Activated T-cell treated with anti-CD3 and anti-CD28 coated beads, Interleukin-2, amount 50 U/mL, for 72 hours (primary cell): ENCODE results near the gene MMP24OS. TPM values are rescaled to one million over a fixed set of nuclear protein-coding genes. Genes with fewer than 3 reads are reported as not detected.

Experiments
- ATAC-seq, 2 donors: fragments of 150-1000 bp; cut with Tn5 transposase; replicated peaks in 1 of 2; 2 replicates each; pipeline ENCODE4 v1.10.0; 2021; ENCODE audit warnings: moderate library complexity in 2 of 2, mild to moderate bottlenecking in 1 of 2
- DNase-seq, 2 donors: peaks; one replicate each; pipeline ENCODE4 v3.0.0; 2021 to 2022; ENCODE audit warnings: mixed read lengths in 1 of 2
- H3K27ac Mint-ChIP-seq: one replicate; pipeline ENCODE4 v1.8.0; 2022; ENCODE audit warnings: mild to moderate bottlenecking, moderate library complexity, mixed read lengths
- H3K27me3 Mint-ChIP-seq: one replicate; pipeline ENCODE4 v1.8.0; 2022; ENCODE audit warnings: low read depth, mixed read lengths
- H3K36me3 Mint-ChIP-seq, 2 donors: one replicate each; pipeline ENCODE4 v1.8.0; 2022; ENCODE audit warnings: mixed read lengths in 2 of 2, mild to moderate bottlenecking in 1 of 2; ENCODE audit not compliant: insufficient read depth in 2 of 2
- H3K4me1 Mint-ChIP-seq: one replicate; pipeline ENCODE4 v1.8.0; 2022; ENCODE audit warnings: low read depth, mixed read lengths
- H3K4me3 Mint-ChIP-seq, 2 donors: one replicate each; pipeline ENCODE4 v1.8.0; 2022; ENCODE audit warnings: mild to moderate bottlenecking in 2 of 2, mixed read lengths in 2 of 2, moderate library complexity in 2 of 2
- H3K9me3 Mint-ChIP-seq, 2 donors: one replicate each; pipeline ENCODE4 v1.8.0; 2022; ENCODE audit warnings: mixed read lengths in 2 of 2
- total RNA-seq, 2 donors: library from RNA; stranded (reverse); gene quantifications; one replicate each; pipeline ENCODE4 v1.2.3, GENCODE V29; 2022

The MMP24OS gene
- total RNA-seq, 2 donors from 2014 or later, result 41.6 to 44.2 TPM

- Mint-ChIP-seq H3K27ac (peak within 1 kb of the TSS; percentile 90), H3K4me1 (peaks cover 38% of the 10 kb centered on the region), H3K9me3 (no peaks in the 10 kb centered on the region), H3K4me3 (peak within 1 kb of the TSS; percentile 89 to 99), H3K27me3 (no peaks in the 10 kb centered on the region), H3K36me3 (peaks cover 4 to 16% of the 10 kb centered on the region in 2 donors)
- ATAC-seq (peak; percentile 95 to 96), DNase-seq (peak; percentile 87 to 88)
Measured at GRCh38 chr20:35284267-35284991, 6.5 kb upstream of the MMP24OS start, which contains the start of gene EIF6. EIF6 (minus strand) TSS chr20:35284772; CDS start chr20:35284487, 285 bp downstream.

DNA sequence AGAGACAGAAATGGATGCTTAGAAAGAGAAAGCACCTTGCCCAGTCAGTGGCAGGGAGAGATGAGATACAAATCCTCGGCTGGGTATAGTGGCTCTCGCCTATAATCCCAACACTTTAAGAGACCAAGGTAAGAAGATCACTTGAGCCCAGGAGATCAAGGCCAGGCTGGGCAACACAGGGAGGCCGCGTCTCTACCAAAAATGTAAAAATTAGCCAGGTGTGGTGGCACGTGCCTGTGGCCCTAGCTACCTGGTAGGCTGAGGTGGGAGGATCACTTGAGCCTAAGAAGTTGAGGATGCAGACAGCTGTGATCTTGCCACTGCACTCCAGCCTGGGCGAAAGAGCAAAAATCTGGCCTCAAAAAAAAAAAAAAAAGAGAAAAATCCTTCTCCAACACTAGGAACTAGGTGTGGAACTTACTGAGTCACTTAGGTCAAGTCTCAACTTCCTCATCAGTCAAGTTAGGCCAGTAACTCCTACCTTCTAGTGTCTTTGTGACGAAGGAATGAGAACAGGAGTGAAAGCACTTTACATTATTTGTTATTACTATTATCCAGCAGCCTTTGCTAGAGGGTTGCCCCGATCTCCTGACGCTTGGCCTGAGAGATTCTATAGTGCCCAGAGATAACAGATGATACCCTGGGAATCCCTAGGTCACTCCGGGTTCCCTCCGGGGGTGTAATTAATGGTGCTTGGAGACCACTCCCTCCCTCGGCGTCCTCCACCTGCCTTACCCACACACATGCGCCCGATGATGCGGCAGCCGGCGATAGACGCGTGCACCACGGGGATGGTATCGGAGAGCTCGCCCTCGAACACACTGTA lies 5.7 kb upstream of the MMP24OS start:
- H3K9me3 Mint-ChIP-seq, result no peaks in the 10 kb centered on the region
- ATAC-seq, result no peak
- H3K27ac Mint-ChIP-seq, result peak overlapping the region; percentile 90
- H3K36me3 Mint-ChIP-seq, result peaks cover 7 to 18% of the 10 kb centered on the region in 2 donors
- no peak for DNase-seq
- H3K27me3 Mint-ChIP-seq, result no peaks in the 10 kb centered on the region
- peaks cover 38% of the 10 kb centered on the region for H3K4me1 Mint-ChIP-seq
- H3K4me3 Mint-ChIP-seq, result peak overlapping the region; percentile 89 to 99

GRCh38 chr20:35281506-35282101 lies 3.7 kb upstream of the MMP24OS start:
- DNase-seq (no peak), ATAC-seq (no peak)
- H3K36me3 Mint-ChIP-seq, result peaks cover 11 to 24% of the 10 kb centered on the region in 2 donors
- H3K9me3 Mint-ChIP-seq, result no peaks in the 10 kb centered on the region
- H3K27ac Mint-ChIP-seq, result no peak overlapping the region
- no peaks in the 10 kb centered on the region for H3K27me3 Mint-ChIP-seq
- H3K4me1 Mint-ChIP-seq, result peaks cover 50% of the 10 kb centered on the region
- no peak overlapping the region for H3K4me3 Mint-ChIP-seq

DNA sequence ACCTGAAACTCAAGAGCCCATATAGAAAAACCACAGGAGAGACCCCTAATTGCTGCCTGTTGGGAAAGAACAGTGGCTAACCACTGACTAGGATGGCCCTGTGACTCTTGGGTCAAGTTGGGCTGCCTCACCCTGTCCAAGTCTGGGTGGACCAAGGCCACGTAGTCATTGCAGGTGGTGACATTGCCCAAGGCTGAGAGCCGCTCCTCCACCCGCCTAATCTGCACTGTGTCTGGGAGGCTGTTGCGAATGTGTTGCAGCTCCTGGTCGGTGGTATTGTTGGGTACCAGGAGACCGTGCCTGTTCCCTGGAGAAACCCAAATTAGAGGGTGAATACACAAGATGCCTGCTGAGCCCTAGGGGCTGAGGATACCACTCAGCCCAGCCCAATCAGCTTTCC lies 2.6 kb upstream of the MMP24OS start:
- ATAC-seq (no peak), DNase-seq (no peak)
- peak overlapping the region; percentile 21 for H3K27ac Mint-ChIP-seq
- no peak overlapping the region for H3K4me3 Mint-ChIP-seq
- no peaks in the 10 kb centered on the region for H3K27me3 Mint-ChIP-seq
- H3K4me1 Mint-ChIP-seq, result peaks cover 46% of the 10 kb centered on the region
- no peaks in the 10 kb centered on the region for H3K9me3 Mint-ChIP-seq
- H3K36me3 Mint-ChIP-seq, result peaks cover 11 to 24% of the 10 kb centered on the region in 2 donors

DNA sequence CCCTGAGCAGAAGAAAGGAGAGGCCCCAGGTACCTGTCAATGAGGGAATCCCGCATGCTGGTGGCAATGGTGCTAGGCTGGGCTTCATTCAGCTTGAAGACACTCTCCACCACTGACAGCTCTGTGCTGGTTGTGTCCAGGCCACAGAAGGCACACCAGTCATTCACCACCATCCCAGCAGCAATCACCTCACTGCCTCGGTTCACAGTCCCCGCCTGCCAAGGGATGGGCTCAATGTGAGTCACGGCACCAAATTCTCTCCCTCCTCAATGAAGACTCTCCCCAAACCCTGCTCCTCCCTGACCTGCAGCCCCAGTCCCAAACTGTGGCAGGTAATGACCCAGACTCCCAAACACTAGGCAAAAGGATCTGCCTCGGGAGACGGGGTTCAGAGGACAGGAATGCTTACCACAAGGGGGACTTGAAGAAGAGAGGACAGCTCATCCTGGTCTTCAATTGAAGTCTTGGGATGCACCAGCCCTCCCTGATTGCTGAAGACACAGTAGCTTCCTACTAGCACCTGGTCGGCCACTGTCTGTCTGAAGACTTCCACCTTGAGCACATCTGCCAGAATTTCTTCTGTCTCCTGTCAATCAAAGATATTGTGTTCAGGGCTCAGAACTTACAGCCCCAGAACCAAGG lies 1.7 kb upstream of the MMP24OS start:
- DNase-seq, result no peak
- ATAC-seq, result no peak
- Mint-ChIP-seq H3K27ac (peak overlapping the region; percentile 67), H3K4me1 (peaks cover 38% of the 10 kb centered on the region), H3K36me3 (peaks cover 11 to 23% of the 10 kb centered on the region in 2 donors), H3K4me3 (no peak overlapping the region), H3K9me3 (no peaks in the 10 kb centered on the region), H3K27me3 (no peaks in the 10 kb centered on the region)

- ATAC-seq (no peak), DNase-seq (no peak)
- no peaks in the 10 kb centered on the region for H3K27me3 Mint-ChIP-seq
- H3K9me3 Mint-ChIP-seq, result no peaks in the 10 kb centered on the region
- no peak overlapping the region for H3K4me3 Mint-ChIP-seq
- H3K36me3 Mint-ChIP-seq, result peaks cover 11 to 22% of the 10 kb centered on the region in 2 donors
- peaks cover 36% of the 10 kb centered on the region for H3K4me1 Mint-ChIP-seq
- H3K27ac Mint-ChIP-seq, result peak overlapping the region; percentile 67
Measured at GRCh38 chr20:35279040-35279439, 1.1 kb upstream of the MMP24OS start.

GRCh38 chr20:35277127-35277526 lies 795 bp downstream of the MMP24OS start:
- Mint-ChIP-seq H3K4me1 (peaks cover 19% of the 10 kb centered on the region), H3K36me3 (peaks cover 9 to 19% of the 10 kb centered on the region in 2 donors), H3K4me3 (peak overlapping the region; percentile 98 to 99), H3K27me3 (no peaks in the 10 kb centered on the region), H3K27ac (peak overlapping the region; percentile 99), H3K9me3 (no peaks in the 10 kb centered on the region)
- DNase-seq, result no peak
- ATAC-seq, result no peak

GRCh38 chr20:35276408-35276807 lies 1.5 kb downstream of the MMP24OS start:
- peak overlapping the region; percentile 98 to 99 for H3K4me3 Mint-ChIP-seq
- DNase-seq, result no peak
- peaks cover 16% of the 10 kb centered on the region for H3K4me1 Mint-ChIP-seq
- H3K27me3 Mint-ChIP-seq, result no peaks in the 10 kb centered on the region
- peaks cover 9 to 15% of the 10 kb centered on the region in 2 donors for H3K36me3 Mint-ChIP-seq
- ATAC-seq, result no peak
- no peaks in the 10 kb centered on the region for H3K9me3 Mint-ChIP-seq
- peak overlapping the region; percentile 99 for H3K27ac Mint-ChIP-seq

DNA sequence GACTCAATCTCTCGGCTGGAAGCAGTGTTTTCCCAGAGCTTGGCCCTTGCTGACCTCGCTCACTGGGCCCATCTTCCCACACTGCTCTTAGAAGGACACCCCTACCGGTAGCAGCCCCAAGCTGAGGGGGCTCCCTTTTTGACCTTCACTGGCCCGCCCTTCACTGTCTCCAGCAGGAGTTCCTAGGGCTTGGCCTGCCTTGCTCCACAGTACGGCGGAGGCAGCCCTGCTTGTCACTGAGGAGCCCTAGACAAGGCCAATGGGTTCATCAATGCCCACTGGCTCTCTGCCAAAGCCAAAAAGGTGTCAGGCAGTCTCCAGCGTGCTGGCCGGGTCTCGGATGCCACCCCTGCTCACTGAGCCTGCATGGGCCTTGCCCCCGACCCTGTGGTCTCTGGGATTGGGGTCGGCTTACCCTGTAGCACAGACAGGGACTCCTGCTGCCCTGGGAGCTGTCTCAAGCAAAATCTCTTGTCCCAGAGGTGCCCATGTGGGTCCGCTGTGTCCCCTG lies 2.1 kb downstream of the MMP24OS start:
- peak overlapping the region; percentile 98 to 99 for H3K4me3 Mint-ChIP-seq
- peaks cover 9 to 15% of the 10 kb centered on the region in 2 donors for H3K36me3 Mint-ChIP-seq

GRCh38 chr20:35274172-35275092 lies 3.5 kb downstream of the MMP24OS start:
- no peak for DNase-seq
- Mint-ChIP-seq H3K4me1 (peaks cover 16% of the 10 kb centered on the region), H3K27ac (no peak overlapping the region), H3K4me3 (no peak overlapping the region), H3K9me3 (no peaks in the 10 kb centered on the region), H3K27me3 (no peaks in the 10 kb centered on the region), H3K36me3 (peaks cover 7 to 8% of the 10 kb centered on the region in 2 donors)
- ATAC-seq, result no peak

More for the DNA sequence above, 2.1 kb downstream of the MMP24OS start:
- Mint-ChIP-seq H3K27ac (peak overlapping the region; percentile 99), H3K4me1 (peaks cover 16% of the 10 kb centered on the region), H3K27me3 (no peaks in the 10 kb centered on the region), H3K9me3 (no peaks in the 10 kb centered on the region)
- ATAC-seq (no peak), DNase-seq (no peak)

- Mint-ChIP-seq H3K36me3 (peaks cover 4 to 6% of the 10 kb centered on the region in 2 donors), H3K27me3 (no peaks in the 10 kb centered on the region), H3K27ac (no peak overlapping the region), H3K4me3 (no peak overlapping the region), H3K9me3 (no peaks in the 10 kb centered on the region), H3K4me1 (peaks cover 16% of the 10 kb centered on the region)
- DNase-seq (no peak), ATAC-seq (no peak)
Measured at GRCh38 chr20:35273449-35274171, 4.3 kb downstream of the MMP24OS start.
